GDM1 (cell line): ENCODE measurements around the gene ULBP2.
"Not testable (repeated sequence)": the region's sequence is repeated elsewhere in the genome, so short reads cannot be mapped to it uniquely, and the experiment has no call there.

Experiments used
- DNase-seq: peaks from one replicate; lab custom pipeline; 2025; lab: John Stamatoyannopoulos, UW

ULBP2 gene

GRCh38 chr6:149909701-149910470, 31.9 kb upstream of the ULBP2 start:
- DNase-seq: no peak

DNA sequence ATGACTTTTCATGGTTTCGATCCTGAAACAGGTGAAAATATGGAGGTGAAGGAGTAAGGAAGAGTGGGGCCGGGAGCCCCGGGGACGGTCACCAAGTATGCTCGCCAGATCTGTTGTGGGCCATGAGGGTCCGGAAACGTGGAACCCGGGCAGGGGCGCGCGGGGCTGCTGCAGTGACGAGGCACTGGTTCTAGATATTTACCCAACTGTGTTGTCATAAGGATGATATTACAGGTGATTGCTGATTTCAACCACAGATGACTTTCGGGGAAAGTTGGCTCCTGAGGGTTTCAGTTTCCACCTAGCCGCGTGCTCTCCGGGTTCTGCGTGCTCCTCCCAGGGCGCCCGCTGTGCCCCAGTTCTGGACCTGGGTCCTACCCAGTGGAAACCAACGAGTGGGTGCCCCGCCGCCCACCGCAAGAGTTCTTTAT, 31.1 kb upstream of the ULBP2 start:
- DNase-seq: no peak

GRCh38 chr6:149912680-149913079, 29.1 kb upstream of the ULBP2 start:
- DNase-seq: not testable (repeated sequence)

GRCh38 chr6:149913085-149913484, 28.7 kb upstream of the ULBP2 start:
- no peak for DNase-seq

GRCh38 chr6:149913540-149914240, 28.1 kb upstream of the ULBP2 start:
- DNase-seq: no peak

- DNase-seq: no peak
These were observed 25.6 kb upstream of the ULBP2 start for GRCh38 chr6:149915970-149916865.

DNA sequence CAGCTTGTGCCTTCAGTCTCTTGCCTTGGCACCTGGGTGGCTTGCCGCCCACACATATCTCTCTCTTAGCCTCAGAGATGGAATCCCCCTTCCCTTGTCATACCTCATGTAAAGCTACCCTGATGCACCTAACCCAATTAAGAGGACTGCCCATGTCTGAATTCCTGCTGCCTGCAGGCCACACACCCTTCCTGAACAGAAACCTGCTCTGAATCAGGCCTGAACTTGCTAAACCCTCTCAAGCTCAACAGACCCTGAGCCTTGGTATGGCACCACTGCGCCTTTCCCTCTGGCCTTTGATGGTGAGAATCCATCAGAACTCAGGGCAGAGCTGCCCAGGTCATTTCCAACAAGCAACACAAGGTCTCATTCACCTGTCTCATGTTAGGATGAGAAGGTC, 24.1 kb upstream of the ULBP2 start:
- no peak for DNase-seq

GRCh38 chr6:149918151-149918905, 23.5 kb upstream of the ULBP2 start:
- no peak for DNase-seq

DNA sequence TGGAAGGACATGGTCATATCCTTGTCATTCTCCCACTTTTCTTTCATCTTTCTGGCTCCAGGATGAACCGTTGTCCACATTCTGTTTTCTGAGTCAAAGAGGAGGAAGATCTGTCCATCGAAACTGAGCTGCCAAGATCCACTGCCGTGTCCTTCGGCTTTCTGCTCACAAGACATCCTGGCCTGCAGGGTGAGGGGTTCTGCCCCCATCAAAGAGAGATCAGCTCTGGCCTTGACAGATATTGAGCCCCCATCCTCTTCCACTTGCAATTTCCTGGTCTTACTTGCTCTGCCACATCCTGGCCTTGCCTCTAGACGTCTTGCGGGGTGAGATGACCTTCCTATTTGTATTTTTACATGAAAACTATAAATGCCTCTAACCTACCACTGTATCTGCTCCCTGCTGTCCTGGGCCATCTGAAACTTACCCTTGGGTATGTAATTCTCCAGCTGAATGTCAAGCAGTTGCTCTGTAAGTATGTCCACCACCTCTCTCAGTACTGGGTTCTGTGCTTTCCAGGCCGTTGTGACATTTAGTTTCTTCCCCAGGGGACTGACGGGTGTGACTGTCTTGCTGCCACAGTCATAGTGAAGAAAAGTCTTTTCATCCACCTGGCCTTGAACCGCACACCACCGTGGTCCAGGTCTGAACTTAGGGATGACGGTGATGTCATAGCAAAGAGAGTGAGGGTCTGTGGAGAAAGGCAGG, 22.5 kb upstream of the ULBP2 start:
- DNase-seq: not testable (repeated sequence)

DNA sequence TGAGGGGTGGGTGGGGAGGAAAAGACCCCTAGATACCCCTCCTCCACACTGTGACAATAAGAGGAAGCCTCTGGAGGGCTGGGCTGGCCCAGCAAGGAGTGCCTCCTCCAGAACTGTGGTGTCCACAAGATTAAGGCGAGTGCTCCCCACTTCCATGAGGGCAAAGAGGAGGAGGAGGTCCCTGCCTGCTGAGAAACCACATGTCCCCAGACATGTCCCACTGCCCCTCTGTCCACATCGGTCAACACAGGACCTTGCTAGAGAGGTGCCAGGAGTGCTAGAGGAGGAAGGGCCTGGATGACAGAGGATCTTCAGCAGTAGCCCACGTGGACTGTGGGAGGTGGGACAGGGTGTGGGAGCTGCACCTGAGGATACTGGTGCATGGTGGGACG, 22.0 kb upstream of the ULBP2 start:
- DNase-seq: no peak

DNA sequence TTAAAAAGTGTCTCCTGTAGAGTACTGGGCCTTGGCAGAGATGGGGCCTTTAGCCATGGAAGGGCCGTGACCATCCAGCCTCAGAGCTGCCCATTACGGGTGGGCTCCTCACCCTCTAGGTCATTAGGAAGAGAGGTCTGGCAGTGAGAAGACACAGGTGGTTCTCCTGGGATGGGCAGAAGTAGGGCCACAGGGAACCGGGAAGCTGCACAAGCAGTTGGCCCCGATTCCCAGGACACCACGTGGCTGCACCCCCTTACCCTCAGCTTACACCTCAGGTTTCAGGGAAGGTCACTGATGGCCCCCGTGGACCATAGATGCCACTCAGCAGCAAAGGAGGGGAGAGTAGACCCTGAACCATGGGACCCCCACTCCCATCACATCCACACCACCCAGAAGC, 20.5 kb upstream of the ULBP2 start:
- no peak for DNase-seq

GRCh38 chr6:149922091-149922490, 19.7 kb upstream of the ULBP2 start:
- not testable (repeated sequence) for DNase-seq

- DNase-seq: peak; percentile 79
These were observed 19.0 kb upstream of the ULBP2 start, which contains the start of gene RAET1G for GRCh38 chr6:149922642-149923326. Gene RAET1G (minus strand): TSS chr6:149923121. CDS start chr6:149923010, 111 bp downstream.

DNA sequence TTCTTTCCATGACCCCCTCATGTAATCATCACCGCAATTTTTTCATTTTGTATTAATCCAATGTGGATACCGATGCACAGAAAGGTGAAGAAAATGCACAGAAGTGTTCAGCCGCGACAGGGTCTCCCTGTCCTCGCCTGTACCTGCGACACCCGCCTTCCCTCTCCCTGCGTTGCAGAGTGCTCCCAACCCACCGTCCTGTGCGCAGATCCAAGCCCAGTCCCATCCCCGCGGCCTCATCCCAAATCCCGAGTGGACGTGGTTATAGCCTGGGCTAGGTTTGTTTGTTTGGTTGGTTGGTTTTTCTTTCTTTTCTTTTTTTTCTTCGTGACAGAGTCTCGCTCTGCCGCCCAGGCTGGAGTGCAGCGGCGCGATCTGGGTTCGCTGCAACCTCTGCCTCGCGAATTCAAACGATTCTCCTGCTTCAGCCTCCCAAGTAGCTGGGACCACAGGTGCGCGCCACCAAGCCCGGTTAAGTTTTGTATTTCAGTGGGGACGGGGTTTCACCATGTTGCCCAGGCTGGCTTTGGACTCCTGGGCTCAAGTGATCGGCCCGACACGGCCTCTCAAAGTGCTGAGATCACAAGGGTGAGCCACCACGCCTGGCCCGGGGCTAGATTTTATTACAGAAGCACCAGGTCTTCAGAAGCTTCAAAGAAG, 18.4 kb upstream of the ULBP2 start:
- no peak for DNase-seq

GRCh38 chr6:149924206-149924932, 17.4 kb upstream of the ULBP2 start:
- no peak for DNase-seq

DNA sequence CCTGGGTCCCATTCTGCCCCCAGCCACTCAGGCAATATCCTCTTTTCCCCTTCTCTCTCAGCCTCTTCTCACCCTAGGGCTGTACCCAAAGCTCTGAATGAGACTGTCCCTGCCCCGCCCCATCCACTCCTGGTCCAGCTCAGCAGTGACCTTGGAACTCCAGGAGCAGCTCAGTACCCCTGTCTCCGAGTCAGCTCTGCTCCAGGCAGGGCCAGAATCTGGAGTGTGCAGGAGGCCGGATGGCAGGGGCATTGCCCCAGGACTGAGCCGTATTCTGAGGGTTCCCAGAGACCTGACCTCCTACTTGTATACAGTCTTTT, 16.9 kb upstream of the ULBP2 start:
- no peak for DNase-seq

DNA sequence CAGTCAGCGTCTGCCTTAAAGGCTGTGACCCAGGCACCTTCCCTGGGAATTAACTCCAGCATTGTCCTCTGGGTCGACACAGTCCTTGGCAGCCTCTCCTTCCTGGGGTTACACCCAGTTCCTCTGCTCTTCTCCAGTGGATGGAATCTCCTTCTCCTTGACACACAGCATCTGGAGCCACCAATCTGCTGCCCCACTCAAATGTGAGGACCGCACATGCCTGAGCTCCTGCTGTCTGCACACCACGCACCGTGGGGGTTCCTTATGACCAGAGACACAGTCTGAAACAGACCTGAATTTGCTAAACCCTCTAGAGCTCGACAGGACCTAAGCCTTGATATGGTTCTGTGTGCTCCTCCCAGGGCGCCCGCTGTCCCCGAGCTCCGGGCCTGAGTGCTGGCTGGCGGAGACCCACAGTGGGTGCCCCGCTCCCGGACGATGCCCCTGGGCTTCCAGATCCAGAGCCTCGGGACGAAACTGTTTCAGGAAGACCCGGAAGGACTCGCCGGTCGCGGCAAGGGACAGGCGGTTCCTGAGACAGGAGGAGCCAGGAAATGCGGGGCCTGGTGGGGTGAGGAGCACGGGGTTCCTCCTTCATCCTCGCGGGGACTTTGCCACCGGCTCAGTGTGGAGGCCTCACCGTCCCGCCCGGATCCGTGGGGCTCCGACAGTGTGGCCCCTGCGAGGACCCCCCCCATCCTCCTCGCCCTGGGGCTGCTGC, 16.4 kb upstream of the ULBP2 start:
- no peak for DNase-seq

GRCh38 chr6:149925974-149926777, 15.6 kb upstream of the ULBP2 start:
- DNase-seq: peak; percentile 48
